ENCODE results near the gene ADCY5. TPM values are rescaled to one million over a fixed set of nuclear protein-coding genes. Genes with fewer than 3 reads are reported as not detected.

The ADCY5 gene
- total RNA-seq, 2 donors from 2014 or later = 5.6 to 7.8 TPM

GRCh38 chr3:123369085-123369484 is 79.8 kb downstream of the ADCY5 start:
- H3K9me3 ChIP-seq = no peaks in the 10 kb centered on the region
- intact Hi-C loops (cut with DNase I) = no loop called here

DNA sequence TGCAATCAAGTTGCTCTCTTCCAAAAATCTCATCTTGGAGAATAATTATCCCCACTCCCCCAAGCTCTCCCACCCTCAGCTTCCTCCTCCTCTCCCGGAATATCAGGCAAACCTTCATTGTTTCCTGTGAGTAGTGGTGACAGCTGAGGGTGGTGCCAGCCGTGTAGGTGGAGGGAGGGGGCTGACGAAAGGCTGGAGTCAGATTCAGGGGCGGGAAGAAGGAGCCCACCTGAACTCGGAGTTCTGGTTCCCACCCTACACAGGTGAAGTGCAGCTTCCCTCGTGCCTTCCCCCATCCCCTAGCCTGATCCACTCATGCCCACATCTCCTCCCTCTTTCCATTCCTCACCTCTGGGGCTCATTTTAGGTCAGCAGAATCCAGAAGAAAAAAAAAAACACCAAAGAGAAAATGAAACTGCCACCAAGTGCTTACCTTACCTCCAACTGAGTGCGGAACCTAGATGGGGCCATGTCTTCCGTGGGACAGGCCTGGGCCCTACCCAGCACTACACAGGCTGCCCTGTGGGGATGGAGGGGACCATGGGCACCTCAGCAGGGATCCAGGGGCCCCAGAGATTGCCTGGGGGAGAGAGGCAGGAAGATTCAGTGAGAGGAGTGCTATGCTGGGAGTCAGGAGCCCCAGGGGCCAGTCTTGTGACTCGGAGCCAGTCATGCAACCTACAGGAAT is 81.3 kb downstream of the ADCY5 start:
- intact Hi-C loops (cut with DNase I) = no loop called here
- Histone ChIP-seq H3K9ac (ENCODE audit: low read depth in 2 of 2, low read length in 2 of 2) (no peak overlapping the region), H3K9me3 (no peaks in the 10 kb centered on the region), H3K4me1 (no peaks in the 10 kb centered on the region), H3K27me3 (no peaks in the 10 kb centered on the region), H3K36me3 (no peaks in the 10 kb centered on the region), H3K4me3 (no peak overlapping the region), H3K27ac (no peak overlapping the region)
- DNase-seq = no peak
- TF ChIP-seq, protein P1, sequence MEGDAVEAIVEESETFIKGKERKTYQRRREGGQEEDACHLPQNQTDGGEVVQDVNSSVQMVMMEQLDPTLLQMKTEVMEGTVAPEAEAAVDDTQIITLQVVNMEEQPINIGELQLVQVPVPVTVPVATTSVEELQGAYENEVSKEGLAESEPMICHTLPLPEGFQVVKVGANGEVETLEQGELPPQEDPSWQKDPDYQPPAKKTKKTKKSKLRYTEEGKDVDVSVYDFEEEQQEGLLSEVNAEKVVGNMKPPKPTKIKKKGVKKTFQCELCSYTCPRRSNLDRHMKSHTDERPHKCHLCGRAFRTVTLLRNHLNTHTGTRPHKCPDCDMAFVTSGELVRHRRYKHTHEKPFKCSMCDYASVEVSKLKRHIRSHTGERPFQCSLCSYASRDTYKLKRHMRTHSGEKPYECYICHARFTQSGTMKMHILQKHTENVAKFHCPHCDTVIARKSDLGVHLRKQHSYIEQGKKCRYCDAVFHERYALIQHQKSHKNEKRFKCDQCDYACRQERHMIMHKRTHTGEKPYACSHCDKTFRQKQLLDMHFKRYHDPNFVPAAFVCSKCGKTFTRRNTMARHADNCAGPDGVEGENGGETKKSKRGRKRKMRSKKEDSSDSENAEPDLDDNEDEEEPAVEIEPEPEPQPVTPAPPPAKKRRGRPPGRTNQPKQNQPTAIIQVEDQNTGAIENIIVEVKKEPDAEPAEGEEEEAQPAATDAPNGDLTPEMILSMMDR (IDR thresholded peaks at IDR 0.05) = no peak

More at GRCh38 chr3:123369085-123369484, 79.8 kb downstream of the ADCY5 start:
- no peaks in the 10 kb centered on the region for H3K4me1 ChIP-seq
- TF ChIP-seq, protein P1 (IDR thresholded peaks at IDR 0.05) = no peak
- H3K27ac ChIP-seq = no peak overlapping the region
- no peaks in the 10 kb centered on the region for H3K27me3 ChIP-seq
- no peak overlapping the region for H3K4me3 ChIP-seq
- no peak for DNase-seq
- H3K36me3 ChIP-seq = no peaks in the 10 kb centered on the region
- H3K9ac ChIP-seq (ENCODE audit: low read depth in 2 of 2, low read length in 2 of 2) = no peak overlapping the region

- Histone ChIP-seq H3K36me3 (no peaks in the 10 kb centered on the region), H3K27ac (no peak overlapping the region), H3K9ac (ENCODE audit: low read depth in 2 of 2, low read length in 2 of 2) (no peak overlapping the region), H3K9me3 (no peaks in the 10 kb centered on the region), H3K27me3 (no peaks in the 10 kb centered on the region), H3K4me3 (no peak overlapping the region), H3K4me1 (no peaks in the 10 kb centered on the region)
- intact Hi-C loops (cut with DNase I) = no loop called here
- TF ChIP-seq, protein P1 (IDR thresholded peaks at IDR 0.05) = peak; percentile 34
- DNase-seq = no peak
These were observed 83.3 kb downstream of the ADCY5 start for GRCh38 chr3:123365450-123366143.

DNA sequence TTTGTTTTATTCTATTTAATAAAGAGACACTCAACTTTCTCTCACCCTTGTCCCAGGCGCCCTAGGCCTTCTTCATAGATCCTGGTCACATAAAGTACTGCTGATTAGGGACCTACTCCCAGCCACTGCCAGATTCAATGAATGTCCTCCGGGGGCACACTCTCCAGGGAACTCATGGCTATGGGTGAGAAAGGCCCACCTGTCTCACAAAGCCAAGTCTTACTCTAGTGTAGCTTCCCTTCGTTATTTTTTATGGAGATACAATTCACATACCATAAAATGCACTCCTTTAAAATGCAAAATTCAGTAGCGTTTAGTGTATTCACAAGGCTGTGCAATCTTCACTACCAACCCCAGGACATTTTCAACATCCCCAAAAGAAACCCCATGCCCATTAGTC is 87.8 kb downstream of the ADCY5 start:
- H3K4me3 ChIP-seq = no peak overlapping the region
- intact Hi-C loops (cut with DNase I) = no loop called here
- no peaks in the 10 kb centered on the region for H3K27me3 ChIP-seq
- H3K4me1 ChIP-seq = no peaks in the 10 kb centered on the region
- H3K36me3 ChIP-seq = no peaks in the 10 kb centered on the region
- H3K9ac ChIP-seq (ENCODE audit: low read depth in 2 of 2, low read length in 2 of 2) = no peak overlapping the region
- DNase-seq = no peak
- no peaks in the 10 kb centered on the region for H3K9me3 ChIP-seq
- TF ChIP-seq, protein P1 (IDR thresholded peaks at IDR 0.05) = no peak
- no peak overlapping the region for H3K27ac ChIP-seq

DNA sequence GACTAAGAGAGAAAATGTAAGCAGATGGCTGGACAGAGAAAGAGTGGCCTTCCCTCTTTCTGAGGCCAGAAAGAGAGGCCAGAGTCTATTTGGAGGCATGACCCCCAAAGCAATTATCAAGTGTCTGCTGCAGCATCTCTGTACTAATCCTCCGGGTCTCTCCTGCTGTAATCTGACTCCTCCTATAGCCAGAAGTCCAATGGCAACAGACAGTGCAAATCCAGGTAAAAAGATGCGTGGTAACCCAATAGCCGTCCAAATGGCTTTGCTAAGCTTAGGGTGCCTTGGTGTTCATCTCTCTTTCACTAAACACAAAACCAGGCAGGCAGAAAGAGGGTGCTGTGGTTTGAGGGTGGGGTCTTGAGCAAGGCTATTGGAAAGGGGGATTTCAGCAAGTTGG is 91.6 kb downstream of the ADCY5 start:
- Histone ChIP-seq H3K36me3 (no peaks in the 10 kb centered on the region), H3K27ac (no peak overlapping the region), H3K27me3 (no peaks in the 10 kb centered on the region), H3K4me3 (no peak overlapping the region), H3K9ac (ENCODE audit: low read depth in 2 of 2, low read length in 2 of 2) (no peak overlapping the region), H3K9me3 (no peaks in the 10 kb centered on the region), H3K4me1 (no peaks in the 10 kb centered on the region)
- TF ChIP-seq, protein P1 (IDR thresholded peaks at IDR 0.05) = no peak
- intact Hi-C loops (cut with DNase I) = no loop called here
- no peak for DNase-seq
